IMR-90 (cell line): ENCODE data around the gene KAT6B. TPM values are rescaled to one million over a fixed set of nuclear protein-coding genes. Genes with fewer than 3 reads are reported as not detected.

Experiments used
- ATAC-seq: fragments of 200-7000 bp; cut with Tn5 transposase; 2 replicates; pipeline ENCODE4 v1.9.1; 2020; ENCODE audit warnings: low read depth, mild to moderate bottlenecking, moderate library complexity
- BruUV-seq: library from RNA; stranded (reverse); fragments of 400-500 nt; replicated peaks from 2 replicates; lab custom pipeline; 2021; lab: Mats Ljungman, UMichigan
- CTCF ChIA-PET: fragments of 300-600 bp; formaldehyde crosslinking; extraction: SDS; loops from one replicate; lab custom pipeline; 2021; ENCODE audit warnings: antibody characterized with exemption; lab: Yijun Ruan, JAX
- POLR2A ChIA-PET: fragments of 300-600 bp; sonication (Branson Sonifier 250); formaldehyde crosslinking; loops from one replicate; lab custom pipeline; 2022; ENCODE audit warnings: antibody characterized with exemption; ENCODE audit not compliant: unreplicated experiment; lab: Charles Lee
- DNase-seq: peaks from one replicate; pipeline ENCODE4 v3.0.0; 2013
- H2AFZ ChIP-seq: replicated peaks from 2 replicates; pipeline ENCODE3; 2013; ENCODE audit warnings: low read length, mild to moderate bottlenecking; ENCODE audit not compliant: poor library complexity
- H2AK5ac ChIP-seq: 2 replicates; pipeline ENCODE4 v1.6.1; 2013; ENCODE audit warnings: low read depth, low read length, inconsistent platforms
- H2AK9ac ChIP-seq: replicated peaks from 2 replicates; pipeline ENCODE3; 2013; ENCODE audit warnings: mild to moderate bottlenecking, low read depth, low read length, moderate library complexity; ENCODE audit not compliant: poor library complexity
- H2BK120ac ChIP-seq: 2 replicates; pipeline ENCODE4 v1.6.1; 2013; ENCODE audit warnings: low read depth, low read length, inconsistent platforms
- H2BK15ac ChIP-seq: 3 replicates; pipeline ENCODE4 v1.6.1; 2013; ENCODE audit warnings: low read depth, low read length, inconsistent platforms
- H2BK20ac ChIP-seq: 2 replicates; pipeline ENCODE4 v1.6.1; 2013; ENCODE audit warnings: low read depth, mild to moderate bottlenecking, inconsistent platforms, low read length, moderate library complexity
- H2BK5ac ChIP-seq: 2 replicates; pipeline ENCODE4 v1.6.1; 2013; ENCODE audit warnings: mild to moderate bottlenecking, low read depth, low read length, inconsistent platforms; ENCODE audit not compliant: poor library complexity, severe bottlenecking
- H3K14ac ChIP-seq: replicated peaks from 2 replicates; pipeline ENCODE4 v1.6.1; 2013; ENCODE audit warnings: low read depth, low read length, inconsistent platforms
- H3K18ac ChIP-seq: 2 replicates; pipeline ENCODE4 v1.6.1; 2013; ENCODE audit warnings: low read depth, low read length, control low read depth
- H3K23ac ChIP-seq: 2 replicates; pipeline ENCODE4 v1.6.1; 2013; ENCODE audit warnings: low read depth, low read length, inconsistent platforms
- H3K27ac ChIP-seq: 2 replicates; pipeline ENCODE4 v1.5.1; 2013; ENCODE audit warnings: mild to moderate bottlenecking, control low read depth, low read length; ENCODE audit not compliant: insufficient read depth
- H3K27me3 ChIP-seq: 2 replicates; pipeline ENCODE4 v1.6.1; 2013; ENCODE audit warnings: low read length; ENCODE audit not compliant: control insufficient read depth, insufficient read depth
- H3K36me3 ChIP-seq: 2 replicates; pipeline ENCODE4 v1.6.1; 2013; ENCODE audit warnings: low read length, mixed read lengths; ENCODE audit not compliant: control insufficient read depth, insufficient read depth
- H3K4ac ChIP-seq: 2 replicates; pipeline ENCODE4 v1.6.1; 2013; ENCODE audit warnings: low read depth, low read length, inconsistent platforms
- H3K4me1 ChIP-seq: 2 replicates; pipeline ENCODE4 v1.6.1; 2013; ENCODE audit warnings: low read length, mixed read lengths; ENCODE audit not compliant: control insufficient read depth, insufficient read depth
- H3K4me2 ChIP-seq: 2 replicates; pipeline ENCODE4 v1.6.1; 2013; ENCODE audit warnings: low read depth, mild to moderate bottlenecking, control low read depth, low read length, moderate library complexity
- H3K4me3 ChIP-seq: 2 replicates; pipeline ENCODE4 v1.5.1; 2013; ENCODE audit warnings: low read depth, mild to moderate bottlenecking, control low read depth, low read length, moderate library complexity; ENCODE audit not compliant: insufficient read depth
- H3K56ac ChIP-seq: 2 replicates; pipeline ENCODE4 v1.6.1; 2013; ENCODE audit warnings: low read length, inconsistent platforms; ENCODE audit not compliant: insufficient read depth; ENCODE audit errors: extremely low read depth
- H3K79me1 ChIP-seq, 2 experiments: 2 replicates each; pipeline ENCODE4 v1.6.1; 2013; ENCODE audit warnings: low read length in 2 of 2, inconsistent platforms in 1 of 2, low read depth in 1 of 2
- H3K9ac ChIP-seq: 2 replicates; pipeline ENCODE4 v1.6.1; 2013; ENCODE audit warnings: low read depth, low read length, control low read depth
- H3K9me1 ChIP-seq: 2 replicates; pipeline ENCODE4 v1.6.1; 2013; ENCODE audit warnings: low read length, inconsistent platforms; ENCODE audit not compliant: insufficient read depth
- H3K9me3 ChIP-seq: 2 replicates; pipeline ENCODE4 v1.6.1; 2013; ENCODE audit warnings: low read length; ENCODE audit not compliant: control insufficient read depth, insufficient read depth
- H4K20me1 ChIP-seq: 2 replicates; pipeline ENCODE4 v1.6.1; 2013; ENCODE audit warnings: low read length, inconsistent platforms; ENCODE audit not compliant: insufficient read depth
- H4K5ac ChIP-seq: 2 replicates; pipeline ENCODE4 v1.6.1; 2013; ENCODE audit warnings: mild to moderate bottlenecking, low read depth, low read length, control low read depth
- H4K8ac ChIP-seq, 2 experiments: 2 replicates each; pipeline ENCODE4 v1.6.1; 2013; ENCODE audit warnings: low read depth in 2 of 2, low read length in 2 of 2, control low read depth in 1 of 2, inconsistent platforms in 1 of 2
- H4K91ac ChIP-seq: 2 replicates; pipeline ENCODE4 v1.6.1; 2013; ENCODE audit warnings: low read depth, low read length, inconsistent platforms; ENCODE audit not compliant: insufficient read depth
- CHD1 ChIP-seq: IDR thresholded peaks from 2 replicates; pipeline ENCODE4 v1.6.1; 2012; ENCODE audit warnings: low read depth, low read length, improper control_type of control experiment
- FOS ChIP-seq: fragments of 150-350 bp; IDR thresholded peaks from 2 replicates; pipeline ENCODE4 v1.6.1; 2016; ENCODE audit warnings: low read depth, low read length
- MAFK ChIP-seq: IDR thresholded peaks from 2 replicates; pipeline ENCODE4 v1.6.1; 2012; ENCODE audit warnings: low read depth, low read length, improper control_type of control experiment
- RAD21 ChIP-seq: IDR thresholded peaks from 2 replicates; pipeline ENCODE4 v1.6.1; 2012; ENCODE audit warnings: low read length, improper control_type of control experiment
- RFX5 ChIP-seq: IDR thresholded peaks from 2 replicates; pipeline ENCODE4 v1.8.0; 2012; ENCODE audit warnings: low read depth, mild to moderate bottlenecking, low read length, moderate library complexity
- SMC3 ChIP-seq: fragments of 150-350 bp; IDR thresholded peaks from 2 replicates; pipeline ENCODE4 v1.6.1; 2016; ENCODE audit warnings: low read depth, mild to moderate bottlenecking, antibody characterized with exemption, low read length, moderate library complexity
- dilution Hi-C: fragments of 300-500 bp; cut with HindIII; formaldehyde crosslinking; loops from one replicate; pipeline ENCODE4 v1.14.3; 2018; ENCODE audit warnings: low sequenced_read_pairs; ENCODE audit not compliant: unreplicated experiment
- in situ Hi-C: fragments of 300-500 bp; cut with MboI; formaldehyde crosslinking; loops from 3 replicates; pipeline ENCODE4 v1.14.3; 2019; ENCODE audit warnings: low sequenced_read_pairs, inconsistent platforms, mixed read lengths
- intact Hi-C: fragments of 100-400 bp; cut with micrococcal nuclease; formaldehyde crosslinking; loops from 2 replicates; pipeline ENCODE4 v1.10.0; 2022
- polyA plus RNA-seq, 3 experiments: library from polyadenylated mRNA; depleted of rRNA; stranded (reverse); fragments of >200 nt; gene quantifications; 2 replicates each; pipeline ENCODE4 v1.2.3, GENCODE V29; 2012; ENCODE audit warnings: low replicate concordance in 1 of 3
- total RNA-seq: library from RNA; depleted of rRNA; stranded (reverse); fragments of >200 nt; gene quantifications from 2 replicates; pipeline ENCODE4 v1.2.3, GENCODE V29; 2012
- TF ChIP-seq, protein P1 (sequence below): fragments of 150-350 bp; IDR thresholded peaks from 2 replicates; pipeline ENCODE4 v1.6.1; 2017; ENCODE audit warnings: mild to moderate bottlenecking, antibody characterized with exemption, low read length, low read depth
- TF ChIP-seq, protein P2 (sequence below): fragments of 150-350 bp; IDR thresholded peaks from 2 replicates; pipeline ENCODE4 v1.6.1; 2016; ENCODE audit warnings: low read depth, mild to moderate bottlenecking, low read length, moderate library complexity, borderline replicate concordance

Gene KAT6B
- total and polyA plus RNA-seq, 2 of the 4 experiments (the other 2 are of a cell fraction) = 8.8 to 28.1 TPM

- H2AFZ ChIP-seq = no peak overlapping the region
- H2BK120ac ChIP-seq = no peak overlapping the region
- dilution Hi-C loops (no loop called here), in situ Hi-C loops (loop anchor here (10.0 kb wide), 2 partner anchors 207 to 763 kb away; partner anchors contain the start of gene COMTD1), intact Hi-C loops (loop anchor here (10.0 kb wide), 1 partner anchor 203 kb away; the partner anchor contains the start of gene KAT6B)
- peaks cover 37% of the 10 kb centered on the region for H3K36me3 ChIP-seq
- peaks cover 7 to 26% of the 10 kb centered on the region in 2 experiments; a peak in 3 of 4 replicates for H3K79me1 ChIP-seq
- H2BK5ac ChIP-seq = no peak overlapping the region
- no peak overlapping the region for H4K8ac ChIP-seq
- H3K56ac ChIP-seq = no peak overlapping the region
- H3K14ac ChIP-seq = no peak overlapping the region
- no peak overlapping the region for H3K9ac ChIP-seq
- no peak overlapping the region for H3K4me3 ChIP-seq
- no peaks in the 10 kb centered on the region for H3K9me3 ChIP-seq
- TF ChIP-seq RAD21 (no peak), CHD1 (no peak), SMC3 (no peak), FOS (no peak), MAFK (no peak), RFX5 (no peak)
- TF ChIP-seq, protein P1, sequence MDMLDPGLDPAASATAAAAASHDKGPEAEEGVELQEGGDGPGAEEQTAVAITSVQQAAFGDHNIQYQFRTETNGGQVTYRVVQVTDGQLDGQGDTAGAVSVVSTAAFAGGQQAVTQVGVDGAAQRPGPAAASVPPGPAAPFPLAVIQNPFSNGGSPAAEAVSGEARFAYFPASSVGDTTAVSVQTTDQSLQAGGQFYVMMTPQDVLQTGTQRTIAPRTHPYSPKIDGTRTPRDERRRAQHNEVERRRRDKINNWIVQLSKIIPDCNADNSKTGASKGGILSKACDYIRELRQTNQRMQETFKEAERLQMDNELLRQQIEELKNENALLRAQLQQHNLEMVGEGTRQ = no peak
- TF ChIP-seq, protein P2, sequence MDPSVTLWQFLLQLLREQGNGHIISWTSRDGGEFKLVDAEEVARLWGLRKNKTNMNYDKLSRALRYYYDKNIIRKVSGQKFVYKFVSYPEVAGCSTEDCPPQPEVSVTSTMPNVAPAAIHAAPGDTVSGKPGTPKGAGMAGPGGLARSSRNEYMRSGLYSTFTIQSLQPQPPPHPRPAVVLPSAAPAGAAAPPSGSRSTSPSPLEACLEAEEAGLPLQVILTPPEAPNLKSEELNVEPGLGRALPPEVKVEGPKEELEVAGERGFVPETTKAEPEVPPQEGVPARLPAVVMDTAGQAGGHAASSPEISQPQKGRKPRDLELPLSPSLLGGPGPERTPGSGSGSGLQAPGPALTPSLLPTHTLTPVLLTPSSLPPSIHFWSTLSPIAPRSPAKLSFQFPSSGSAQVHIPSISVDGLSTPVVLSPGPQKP = no peak
- POLR2A ChIA-PET = no interaction called here
- H4K91ac ChIP-seq = no peak overlapping the region
- peaks cover 3% of the 10 kb centered on the region; the same call in 1 of the 2 replicates for H3K4me1 ChIP-seq
- H2BK15ac ChIP-seq = no peak overlapping the region
- DNase-seq = no peak
- H3K4me2 ChIP-seq = no peak overlapping the region
- no peak for ATAC-seq
- no TSS peak for BruUV-seq
- H3K23ac ChIP-seq = no peak overlapping the region
- CTCF ChIA-PET = no interaction called here
- no peak overlapping the region for H3K18ac ChIP-seq
- H4K5ac ChIP-seq = no peak overlapping the region
- no peak overlapping the region for H2AK5ac ChIP-seq
- no peak overlapping the region for H3K27ac ChIP-seq
- H3K4ac ChIP-seq = no peak overlapping the region
- H2BK20ac ChIP-seq = no peak overlapping the region
- no peak overlapping the region for H2AK9ac ChIP-seq
- H3K27me3 ChIP-seq = no peaks in the 10 kb centered on the region
- peaks cover 12% of the 10 kb centered on the region for H3K9me1 ChIP-seq
- H4K20me1 ChIP-seq = peaks cover 4% of the 10 kb centered on the region; the same call in 1 of the 2 replicates
These were observed 201.6 kb downstream of the KAT6B start for GRCh38 chr10:75028049-75028448.
